Natural killer cell treated with Interleukin-12 subunit alpha and Interleukin-12 subunit beta and Interleukin-15 and Interleukin-18, amount 100 ng/mL, for 72 hours (primary cell): Measurements from ENCODE around the gene TACSTD2. TPM values are rescaled to one million over a fixed set of nuclear protein-coding genes. Genes with fewer than 3 reads are reported as not detected.
"Not testable (repeated sequence)": the region's sequence is repeated elsewhere in the genome, so short reads cannot be mapped to it uniquely, and the experiment has no call there.

Experiments
- ATAC-seq, 2 donors: fragments of 150-1000 bp; cut with Tn5 transposase in 1 of 2; sonication (Bioruptor Pico), chemical (Tn5 transposase) in 1 of 2; 2 replicates each; pipeline ENCODE4 v1.10.0; 2021
- DNase-seq: peaks from one replicate; pipeline ENCODE4 v3.0.0; 2022; ENCODE audit warnings: low spot score
- H3K27ac Mint-ChIP-seq, 2 donors: 1 replicate in 1 of 2; 2 replicates in 1 of 2; pipeline ENCODE4 v1.8.0; 2022; ENCODE audit warnings: mixed read lengths in 2 of 2, mild to moderate bottlenecking in 1 of 2, moderate library complexity in 1 of 2
- H3K27me3 Mint-ChIP-seq, 2 donors: 1 replicate in 1 of 2; 2 replicates in 1 of 2; pipeline ENCODE4 v1.8.0; 2022; ENCODE audit warnings: mixed read lengths in 2 of 2
- H3K36me3 Mint-ChIP-seq: one replicate; pipeline ENCODE4 v1.8.0; 2022; ENCODE audit warnings: mixed read lengths
- H3K4me1 Mint-ChIP-seq, 2 donors: 1 replicate in 1 of 2; 2 replicates in 1 of 2; pipeline ENCODE4 v1.8.0; 2022; ENCODE audit warnings: low read depth in 2 of 2, mixed read lengths in 2 of 2, mild to moderate bottlenecking in 1 of 2
- H3K4me3 Mint-ChIP-seq: one replicate; pipeline ENCODE4 v1.8.0; 2022; ENCODE audit warnings: mixed read lengths
- H3K9me3 Mint-ChIP-seq: 2 replicates; pipeline ENCODE4 v1.8.0; 2022; ENCODE audit warnings: mixed read lengths
- total RNA-seq, 2 donors: library from RNA; stranded (reverse); gene quantifications; one replicate each; pipeline ENCODE4 v1.2.3, GENCODE V29; 2022

TACSTD2 gene
- total RNA-seq, 2 donors from 2014 or later: not detected

- peaks cover 0 to 13% of the 10 kb centered on the region in 2 donors for H3K4me1 Mint-ChIP-seq
- H3K36me3 Mint-ChIP-seq: no peaks in the 10 kb centered on the region
- no peaks in the 10 kb centered on the region for H3K9me3 Mint-ChIP-seq
- no peak for DNase-seq
- H3K27ac Mint-ChIP-seq: no peak overlapping the region
- no peak overlapping the region for H3K4me3 Mint-ChIP-seq
- no peak for ATAC-seq
- H3K27me3 Mint-ChIP-seq: peaks cover 26 to 51% of the 10 kb centered on the region in 2 donors
Measured at GRCh38 chr1:58583496-58583895, 6.4 kb upstream of the TACSTD2 start.

- not testable (repeated sequence) for H3K36me3 Mint-ChIP-seq, ATAC-seq, DNase-seq, H3K4me3 Mint-ChIP-seq, H3K9me3 Mint-ChIP-seq, H3K27ac Mint-ChIP-seq
- peaks cover 4 to 22% of the 10 kb centered on the region in 2 donors for H3K4me1 Mint-ChIP-seq
- peaks cover 31 to 63% of the 10 kb centered on the region in 2 donors for H3K27me3 Mint-ChIP-seq
Measured at GRCh38 chr1:58582143-58582542, 5.1 kb upstream of the TACSTD2 start.

- H3K27me3 Mint-ChIP-seq: peaks cover 31 to 63% of the 10 kb centered on the region in 2 donors
- peaks cover 6% of the 10 kb centered on the region for H3K36me3 Mint-ChIP-seq
- no peak overlapping the region for H3K27ac Mint-ChIP-seq
- H3K9me3 Mint-ChIP-seq: no peaks in the 10 kb centered on the region
- DNase-seq (no peak), ATAC-seq (no peak)
- H3K4me3 Mint-ChIP-seq: no peak overlapping the region
- peaks cover 4 to 22% of the 10 kb centered on the region in 2 donors for H3K4me1 Mint-ChIP-seq
Measured at GRCh38 chr1:58581641-58582040, 4.6 kb upstream of the TACSTD2 start.

GRCh38 chr1:58580186-58580585 lies 3.1 kb upstream of the TACSTD2 start:
- Mint-ChIP-seq H3K4me3 (no peak overlapping the region), H3K36me3 (peaks cover 11% of the 10 kb centered on the region), H3K9me3 (no peaks in the 10 kb centered on the region), H3K4me1 (peaks cover 4 to 22% of the 10 kb centered on the region in 2 donors), H3K27me3 (peaks cover 33 to 62% of the 10 kb centered on the region in 2 donors), H3K27ac (no peak overlapping the region)
- DNase-seq: no peak
- ATAC-seq: no peak

GRCh38 chr1:58577654-58578030 lies 590 bp upstream of the TACSTD2 start:
- H3K9me3 Mint-ChIP-seq: no peaks in the 10 kb centered on the region
- H3K36me3 Mint-ChIP-seq: peaks cover 11% of the 10 kb centered on the region
- no peak for ATAC-seq
- peaks cover 4 to 10% of the 10 kb centered on the region in 2 donors for H3K4me1 Mint-ChIP-seq
- no peak for DNase-seq
- peak overlapping the region; percentile 64 for H3K4me3 Mint-ChIP-seq
- peaks cover 34 to 59% of the 10 kb centered on the region in 2 donors for H3K27me3 Mint-ChIP-seq
- no peak overlapping the region for H3K27ac Mint-ChIP-seq

- peak; percentile 24 to 59 for ATAC-seq
- H3K9me3 Mint-ChIP-seq: no peaks in the 10 kb centered on the region
- H3K36me3 Mint-ChIP-seq: peaks cover 11% of the 10 kb centered on the region
- no peak overlapping the region for H3K27ac Mint-ChIP-seq
- DNase-seq: no peak
- peak overlapping the region; percentile 22 for H3K4me3 Mint-ChIP-seq
- peaks cover 4 to 10% of the 10 kb centered on the region in 2 donors for H3K4me1 Mint-ChIP-seq
- H3K27me3 Mint-ChIP-seq: peaks cover 39 to 69% of the 10 kb centered on the region in 2 donors
Measured at GRCh38 chr1:58576325-58576726, 726 bp downstream of the TACSTD2 start.

GRCh38 chr1:58575551-58576324 lies 1.3 kb downstream of the TACSTD2 start:
- H3K4me1 Mint-ChIP-seq: peaks cover 4 to 10% of the 10 kb centered on the region in 2 donors
- H3K4me3 Mint-ChIP-seq: peak overlapping the region; percentile 21
- no peak overlapping the region for H3K27ac Mint-ChIP-seq
- no peaks in the 10 kb centered on the region for H3K9me3 Mint-ChIP-seq
- H3K36me3 Mint-ChIP-seq: peaks cover 11% of the 10 kb centered on the region
- ATAC-seq: no peak
- no peak for DNase-seq
- peaks cover 40 to 73% of the 10 kb centered on the region in 2 donors for H3K27me3 Mint-ChIP-seq

- H3K4me1 Mint-ChIP-seq: peaks cover 4 to 10% of the 10 kb centered on the region in 2 donors
- DNase-seq: no peak
- ATAC-seq: no peak
- H3K4me3 Mint-ChIP-seq: no peak overlapping the region
- no peaks in the 10 kb centered on the region for H3K9me3 Mint-ChIP-seq
- H3K27me3 Mint-ChIP-seq: peaks cover 45 to 77% of the 10 kb centered on the region in 2 donors
- H3K27ac Mint-ChIP-seq: no peak overlapping the region
- H3K36me3 Mint-ChIP-seq: peaks cover 11% of the 10 kb centered on the region
Measured at GRCh38 chr1:58574816-58575215, 2.2 kb downstream of the TACSTD2 start.

GRCh38 chr1:58573705-58574591 lies 3.1 kb downstream of the TACSTD2 start:
- peaks cover 44 to 77% of the 10 kb centered on the region in 2 donors for H3K27me3 Mint-ChIP-seq
- no peak overlapping the region for H3K4me3 Mint-ChIP-seq
- DNase-seq (no peak), ATAC-seq (peak; percentile 52 to 80)
- no peak overlapping the region for H3K27ac Mint-ChIP-seq
- H3K9me3 Mint-ChIP-seq: no peaks in the 10 kb centered on the region
- peaks cover 11% of the 10 kb centered on the region for H3K36me3 Mint-ChIP-seq
- peaks cover 4 to 10% of the 10 kb centered on the region in 2 donors for H3K4me1 Mint-ChIP-seq

GRCh38 chr1:58573138-58573537 lies 3.9 kb downstream of the TACSTD2 start:
- peaks cover 4 to 9% of the 10 kb centered on the region in 2 donors for H3K4me1 Mint-ChIP-seq
- H3K27ac Mint-ChIP-seq: no peak overlapping the region
- no peak overlapping the region for H3K4me3 Mint-ChIP-seq
- peaks cover 48 to 82% of the 10 kb centered on the region in 2 donors for H3K27me3 Mint-ChIP-seq
- peaks cover 11% of the 10 kb centered on the region for H3K36me3 Mint-ChIP-seq
- H3K9me3 Mint-ChIP-seq: no peaks in the 10 kb centered on the region
- DNase-seq (no peak), ATAC-seq (no peak)

- H3K27ac Mint-ChIP-seq: no peak overlapping the region
- no peaks in the 10 kb centered on the region for H3K9me3 Mint-ChIP-seq
- DNase-seq (no peak), ATAC-seq (no peak)
- peaks cover 4% of the 10 kb centered on the region in 2 donors for H3K4me1 Mint-ChIP-seq
- no peak overlapping the region for H3K4me3 Mint-ChIP-seq
- peaks cover 10% of the 10 kb centered on the region for H3K36me3 Mint-ChIP-seq
- peaks cover 48 to 79% of the 10 kb centered on the region in 2 donors for H3K27me3 Mint-ChIP-seq
Measured at GRCh38 chr1:58572690-58573089, 4.4 kb downstream of the TACSTD2 start.

GRCh38 chr1:58571616-58572015 lies 5.4 kb downstream of the TACSTD2 start:
- no peak overlapping the region for H3K27ac Mint-ChIP-seq
- ATAC-seq: no peak
- H3K36me3 Mint-ChIP-seq: peaks cover 5% of the 10 kb centered on the region
- H3K4me1 Mint-ChIP-seq: no peaks in the 10 kb centered on the region
- H3K9me3 Mint-ChIP-seq: no peaks in the 10 kb centered on the region
- no peak overlapping the region for H3K4me3 Mint-ChIP-seq
- H3K27me3 Mint-ChIP-seq: peaks cover 44 to 73% of the 10 kb centered on the region in 2 donors
- no peak for DNase-seq

- DNase-seq: no peak
Measured at GRCh38 chr1:58570817-58571216, 6.2 kb downstream of the TACSTD2 start.

GRCh38 chr1:58570094-58570493 lies 7.0 kb downstream of the TACSTD2 start:
- Mint-ChIP-seq H3K9me3 (no peaks in the 10 kb centered on the region), H3K27me3 (peaks cover 37 to 67% of the 10 kb centered on the region in 2 donors), H3K27ac (no peak overlapping the region)

More at GRCh38 chr1:58570817-58571216, 6.2 kb downstream of the TACSTD2 start:
- peaks cover 41 to 68% of the 10 kb centered on the region in 2 donors for H3K27me3 Mint-ChIP-seq
- no peak overlapping the region for H3K27ac Mint-ChIP-seq
- no peaks in the 10 kb centered on the region for H3K4me1 Mint-ChIP-seq
- H3K36me3 Mint-ChIP-seq: peaks cover 4% of the 10 kb centered on the region
- no peak overlapping the region for H3K4me3 Mint-ChIP-seq
- no peaks in the 10 kb centered on the region for H3K9me3 Mint-ChIP-seq
- no peak for ATAC-seq

More at GRCh38 chr1:58570094-58570493, 7.0 kb downstream of the TACSTD2 start:
- Mint-ChIP-seq H3K36me3 (no peaks in the 10 kb centered on the region), H3K4me3 (no peak overlapping the region), H3K4me1 (no peaks in the 10 kb centered on the region)
- no peak for DNase-seq
- ATAC-seq: no peak
